Stimulated activated naive CD8-positive, alpha-beta T cell treated with anti-CD3 and anti-CD28 coated beads, Interleukin-15, amount 100 ng/mL, for 72 hours (primary cell): ENCODE results near the gene EPB41.
A peak's percentile ranks its signal among the peaks of the same experiment; 100 is the strongest.
"Not testable (repeated sequence)": the region's sequence is repeated elsewhere in the genome, so short reads cannot be mapped to it uniquely, and the experiment has no call there.

Experiments
- ATAC-seq: fragments of 150-1000 bp; cut with Tn5 transposase; 2 replicates; pipeline ENCODE4 v1.10.0; 2021; ENCODE audit warnings: mild to moderate bottlenecking, moderate library complexity
- DNase-seq, 2 donors: peaks; one replicate each; pipeline ENCODE4 v3.0.0; 2021 to 2022
- H3K27ac Mint-ChIP-seq, 2 donors: one replicate each; pipeline ENCODE4 v1.8.0; 2022; ENCODE audit warnings: mild to moderate bottlenecking in 2 of 2, mixed read lengths in 2 of 2, moderate library complexity in 2 of 2
- H3K27me3 Mint-ChIP-seq: one replicate; pipeline ENCODE4 v1.8.0; 2022; ENCODE audit warnings: mixed read lengths
- H3K4me1 Mint-ChIP-seq: one replicate; pipeline ENCODE4 v1.8.0; 2022; ENCODE audit warnings: mild to moderate bottlenecking, mixed read lengths
- H3K4me3 Mint-ChIP-seq, 2 donors: one replicate each; pipeline ENCODE4 v1.8.0; 2022; ENCODE audit warnings: mild to moderate bottlenecking in 2 of 2, mixed read lengths in 2 of 2, moderate library complexity in 1 of 2
- H3K9me3 Mint-ChIP-seq, 2 donors: one replicate each; pipeline ENCODE4 v1.8.0; 2022; ENCODE audit warnings: mixed read lengths in 2 of 2

Gene EPB41

DNA sequence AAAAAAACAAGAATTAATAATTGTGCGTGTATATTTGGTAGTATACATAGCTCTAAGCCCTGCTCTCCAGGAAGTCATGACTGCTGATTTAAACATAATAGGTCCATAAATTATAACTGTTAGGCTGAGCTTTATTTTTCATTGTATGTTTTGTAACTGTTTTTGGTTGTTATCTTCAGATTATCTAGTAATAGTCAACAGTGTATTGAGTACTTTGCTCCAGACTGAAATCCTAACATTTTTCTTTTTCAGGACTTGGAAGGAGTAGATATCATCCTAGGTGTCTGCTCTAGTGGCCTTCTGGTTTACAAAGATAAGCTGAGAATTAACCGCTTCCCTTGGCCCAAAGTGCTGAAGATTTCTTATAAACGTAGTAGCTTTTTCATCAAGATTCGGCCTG, 118.5 kb downstream of the EPB41 start:
- Mint-ChIP-seq H3K27ac (no peak overlapping the region), H3K27me3 (no peaks in the 10 kb centered on the region), H3K4me3 (no peak overlapping the region), H3K9me3 (no peaks in the 10 kb centered on the region), H3K4me1 (no peaks in the 10 kb centered on the region)
- ATAC-seq (no peak), DNase-seq (no peak)

DNA sequence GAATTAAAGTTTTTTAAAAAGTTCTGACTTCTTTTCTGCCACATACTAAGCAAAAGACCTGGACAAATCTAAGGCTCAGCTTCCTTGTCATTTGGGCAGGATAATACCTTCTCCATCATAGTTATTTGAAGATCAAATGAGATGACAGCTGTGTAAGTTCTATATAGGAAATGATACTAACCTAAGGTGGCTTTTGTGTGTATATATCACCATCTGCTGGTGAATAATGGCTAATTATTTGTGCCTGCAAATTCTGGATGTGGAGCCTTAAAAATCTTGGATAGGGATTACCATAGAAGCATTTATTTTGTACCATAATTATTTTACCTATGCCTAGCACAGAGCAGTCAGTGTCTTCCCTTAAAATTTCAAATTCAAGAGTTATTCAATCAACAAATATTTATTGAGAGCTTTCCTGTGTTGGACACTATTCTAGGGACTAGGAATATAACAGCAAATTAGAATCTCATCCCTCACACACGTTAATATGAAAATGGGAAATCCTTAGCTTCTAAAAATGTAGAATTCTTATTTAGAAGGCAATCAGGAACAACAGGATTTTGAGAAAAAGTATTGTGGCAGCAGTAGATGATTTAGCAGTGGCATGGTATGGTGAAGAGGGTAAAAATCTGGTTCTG, 119.6 kb downstream of the EPB41 start:
- ATAC-seq: peak; percentile 45
- H3K4me3 Mint-ChIP-seq: no peak overlapping the region
- no peaks in the 10 kb centered on the region for H3K4me1 Mint-ChIP-seq

DNA sequence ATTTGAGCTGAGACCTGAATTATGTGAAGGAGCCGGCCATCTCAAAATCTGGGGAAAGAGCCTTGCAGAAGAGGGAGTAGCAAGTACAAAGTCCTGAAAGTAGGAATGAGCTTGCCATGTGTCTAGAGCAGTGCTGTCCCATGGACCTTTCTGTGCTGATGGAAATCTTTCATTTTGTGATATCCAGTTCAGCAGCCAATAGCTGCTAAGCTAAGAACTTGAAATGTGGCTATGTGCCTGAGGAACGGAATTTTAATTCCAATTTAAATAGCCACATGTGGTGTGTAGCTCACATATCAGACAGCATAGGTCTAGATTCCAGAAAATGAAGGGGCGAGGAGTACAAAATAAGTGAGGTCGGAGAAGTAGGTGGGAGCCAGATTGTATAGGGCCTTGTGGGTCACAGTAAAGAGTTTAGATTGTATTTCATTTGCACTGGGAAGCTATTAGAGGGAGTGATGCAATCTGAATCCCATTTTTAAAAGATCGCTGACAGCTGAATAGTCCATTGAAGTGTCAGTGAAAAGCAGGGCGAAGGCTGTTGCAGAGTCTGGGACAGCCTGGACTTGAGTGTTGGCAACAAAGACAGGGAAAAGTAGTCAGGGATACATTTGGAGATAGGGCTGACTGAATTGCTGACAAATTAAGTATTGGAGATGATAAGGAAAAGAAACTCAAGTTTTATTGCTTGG, 129.1 kb downstream of the EPB41 start:
- Mint-ChIP-seq H3K27me3 (no peaks in the 10 kb centered on the region), H3K27ac (no peak overlapping the region), H3K4me1 (peaks cover 25% of the 10 kb centered on the region), H3K9me3 (no peaks in the 10 kb centered on the region), H3K4me3 (no peak overlapping the region)
- ATAC-seq: no peak
- no peak for DNase-seq

More for the DNA sequence above, 119.6 kb downstream of the EPB41 start:
- H3K27ac Mint-ChIP-seq: peak overlapping the region in 1 of 2 donors; percentile 82
- DNase-seq: no peak
- no peaks in the 10 kb centered on the region for H3K27me3 Mint-ChIP-seq
- no peaks in the 10 kb centered on the region for H3K9me3 Mint-ChIP-seq

- no peaks in the 10 kb centered on the region for H3K27me3 Mint-ChIP-seq
- ATAC-seq (no peak), DNase-seq (no peak)
- H3K27ac Mint-ChIP-seq: no peak overlapping the region
- H3K4me3 Mint-ChIP-seq: no peak overlapping the region
- H3K4me1 Mint-ChIP-seq: peaks cover 25% of the 10 kb centered on the region
- H3K9me3 Mint-ChIP-seq: no peaks in the 10 kb centered on the region
Observed at GRCh38 chr1:29044010-29044409, 129.6 kb downstream of the EPB41 start.

- not testable (repeated sequence) for ATAC-seq, H3K27me3 Mint-ChIP-seq, H3K9me3 Mint-ChIP-seq, H3K27ac Mint-ChIP-seq, DNase-seq, H3K4me3 Mint-ChIP-seq
- peaks cover 25% of the 10 kb centered on the region for H3K4me1 Mint-ChIP-seq
Observed at GRCh38 chr1:29045663-29046062, 131.3 kb downstream of the EPB41 start.

- no peak overlapping the region for H3K4me3 Mint-ChIP-seq
- no peak for ATAC-seq
- H3K4me1 Mint-ChIP-seq: peaks cover 16% of the 10 kb centered on the region
- no peak for DNase-seq
- H3K27ac Mint-ChIP-seq: peak overlapping the region in 1 of 2 donors; percentile 67
- no peaks in the 10 kb centered on the region for H3K9me3 Mint-ChIP-seq
- no peaks in the 10 kb centered on the region for H3K27me3 Mint-ChIP-seq
Observed at GRCh38 chr1:29047142-29047541, 132.8 kb downstream of the EPB41 start.

GRCh38 chr1:29050166-29050565, 135.8 kb downstream of the EPB41 start:
- no peak for ATAC-seq
- H3K4me1 Mint-ChIP-seq: peaks cover 8% of the 10 kb centered on the region
- no peaks in the 10 kb centered on the region for H3K27me3 Mint-ChIP-seq
- no peak overlapping the region for H3K27ac Mint-ChIP-seq
- no peak for DNase-seq
- no peaks in the 10 kb centered on the region for H3K9me3 Mint-ChIP-seq
- H3K4me3 Mint-ChIP-seq: no peak overlapping the region

GRCh38 chr1:29052100-29052499, 137.7 kb downstream of the EPB41 start:
- ATAC-seq (no peak), DNase-seq (no peak)
- H3K27me3 Mint-ChIP-seq: no peaks in the 10 kb centered on the region
- no peak overlapping the region for H3K27ac Mint-ChIP-seq
- no peaks in the 10 kb centered on the region for H3K9me3 Mint-ChIP-seq
- H3K4me3 Mint-ChIP-seq: no peak overlapping the region
- H3K4me1 Mint-ChIP-seq: peaks cover 3% of the 10 kb centered on the region

DNA sequence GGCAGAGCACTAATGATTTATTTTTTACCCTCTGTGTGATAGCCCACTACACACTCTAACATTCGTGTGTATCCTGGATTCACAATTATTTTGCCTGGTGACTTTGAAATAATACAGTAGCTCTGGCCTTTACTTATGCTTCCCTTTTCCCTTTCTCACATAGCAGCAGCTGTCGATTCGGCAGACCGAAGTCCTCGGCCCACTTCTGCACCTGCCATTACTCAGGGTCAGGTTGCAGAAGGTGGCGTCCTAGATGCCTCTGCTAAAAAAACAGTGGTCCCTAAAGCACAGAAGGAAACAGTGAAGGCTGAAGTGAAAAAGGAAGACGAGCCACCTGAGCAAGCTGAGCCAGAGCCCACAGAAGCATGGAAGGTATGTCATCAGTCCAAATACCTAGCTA, 138.6 kb downstream of the EPB41 start:
- Mint-ChIP-seq H3K4me3 (no peak overlapping the region), H3K27me3 (no peaks in the 10 kb centered on the region), H3K4me1 (no peaks in the 10 kb centered on the region), H3K9me3 (no peaks in the 10 kb centered on the region), H3K27ac (peak overlapping the region in 1 of 2 donors; percentile 39)
- no peak for ATAC-seq
- no peak for DNase-seq

- DNase-seq (no peak), ATAC-seq (no peak)
- peak overlapping the region in 1 of 2 donors; percentile 33 for H3K27ac Mint-ChIP-seq
- peaks cover 1% of the 10 kb centered on the region for H3K4me1 Mint-ChIP-seq
- H3K4me3 Mint-ChIP-seq: no peak overlapping the region
- H3K27me3 Mint-ChIP-seq: no peaks in the 10 kb centered on the region
- no peaks in the 10 kb centered on the region for H3K9me3 Mint-ChIP-seq
Observed at GRCh38 chr1:29055160-29055559, 140.8 kb downstream of the EPB41 start.

GRCh38 chr1:29056256-29056655, 141.9 kb downstream of the EPB41 start:
- ATAC-seq (no peak), DNase-seq (no peak)
- Mint-ChIP-seq H3K9me3 (no peaks in the 10 kb centered on the region), H3K27me3 (no peaks in the 10 kb centered on the region), H3K4me3 (no peak overlapping the region), H3K4me1 (peaks cover 10% of the 10 kb centered on the region), H3K27ac (no peak overlapping the region)

DNA sequence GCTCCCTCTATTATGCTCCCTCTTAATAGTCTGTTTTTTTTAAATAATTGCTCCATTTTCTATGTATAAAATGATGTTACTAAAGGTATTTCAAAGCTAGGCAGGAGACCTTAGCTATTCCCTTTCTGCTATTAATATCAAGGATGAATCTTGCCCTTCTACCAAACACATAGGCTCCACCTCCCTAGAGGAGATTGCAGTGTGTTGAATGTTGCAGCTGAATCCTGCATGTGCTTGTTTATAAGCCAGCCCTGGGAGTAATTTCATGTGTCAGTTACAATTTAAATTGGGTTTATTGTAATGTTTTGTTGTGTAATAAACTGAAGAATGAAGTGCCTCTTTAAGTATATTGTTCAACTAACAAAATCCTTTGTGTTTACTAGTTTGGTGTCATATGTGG, 143.3 kb downstream of the EPB41 start:
- Mint-ChIP-seq H3K4me3 (no peak overlapping the region), H3K4me1 (peaks cover 24% of the 10 kb centered on the region), H3K27ac (no peak overlapping the region), H3K27me3 (no peaks in the 10 kb centered on the region), H3K9me3 (no peaks in the 10 kb centered on the region)
- no peak for DNase-seq
- no peak for ATAC-seq

DNA sequence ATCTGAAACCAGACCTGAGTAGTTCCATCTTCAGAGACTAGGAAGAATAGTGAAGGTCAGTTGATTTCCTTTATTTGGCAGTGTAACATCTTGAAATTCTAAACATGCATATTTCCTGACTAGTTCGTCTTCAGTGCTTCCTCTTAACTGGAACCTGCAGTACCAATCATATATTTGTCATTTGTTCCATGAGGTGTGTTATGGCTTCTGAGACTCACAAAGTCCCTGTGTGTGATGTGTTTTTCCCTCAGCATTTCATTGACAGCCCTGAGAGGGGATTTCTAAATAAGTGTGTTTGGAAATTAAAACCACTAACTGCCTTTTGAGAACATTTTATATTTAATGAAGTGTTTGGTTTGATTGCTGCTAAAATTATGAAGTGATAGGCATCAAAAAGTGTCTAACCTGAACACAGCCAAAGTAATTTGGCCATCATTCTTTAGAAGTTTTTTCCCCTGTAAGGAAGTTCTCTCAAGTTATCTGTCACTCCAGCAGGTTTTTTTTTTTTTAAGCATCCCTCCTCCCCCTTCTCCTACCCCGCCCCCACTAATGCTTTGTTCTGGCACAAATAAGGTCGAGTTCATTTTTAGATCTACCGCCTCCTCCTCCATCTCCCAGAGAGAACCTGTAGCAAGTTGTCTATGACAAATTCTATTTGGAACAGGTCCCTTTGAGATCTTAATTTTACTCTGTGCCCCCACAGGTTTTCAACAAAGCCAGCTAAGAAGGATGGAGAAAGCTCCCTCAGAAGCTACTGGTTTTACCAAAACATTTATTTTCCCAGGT, 148.0 kb downstream of the EPB41 start:
- H3K27me3 Mint-ChIP-seq: no peaks in the 10 kb centered on the region
- peak overlapping the region; percentile 41 to 73 for H3K4me3 Mint-ChIP-seq
- H3K4me1 Mint-ChIP-seq: peaks cover 43% of the 10 kb centered on the region

DNA sequence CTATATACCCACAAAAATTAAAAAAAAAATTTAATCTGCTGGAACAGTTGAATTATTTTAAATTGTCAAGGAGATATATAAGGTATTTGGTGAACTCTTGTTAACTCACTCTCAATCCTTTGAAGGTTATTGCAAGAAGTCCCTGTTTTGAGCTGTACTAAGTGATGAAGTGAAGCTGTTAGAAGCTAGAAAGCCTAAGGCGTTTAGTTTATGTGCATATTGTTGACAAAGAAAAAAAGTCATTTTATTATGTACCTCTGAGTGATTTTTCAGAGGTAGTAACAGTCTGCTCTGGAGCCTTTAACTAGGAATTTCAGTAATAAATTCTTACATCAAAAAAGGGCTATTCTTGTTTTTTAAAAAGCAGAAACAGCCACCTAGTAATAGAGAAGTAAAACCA, 149.7 kb downstream of the EPB41 start:
- Mint-ChIP-seq H3K27me3 (no peaks in the 10 kb centered on the region), H3K9me3 (no peaks in the 10 kb centered on the region), H3K4me1 (peaks cover 43% of the 10 kb centered on the region), H3K4me3 (no peak overlapping the region), H3K27ac (no peak overlapping the region)
- ATAC-seq (no peak), DNase-seq (no peak)

More for the DNA sequence above, 148.0 kb downstream of the EPB41 start:
- peak; percentile 13 to 20 for DNase-seq
- peak; percentile 97 for ATAC-seq
- H3K9me3 Mint-ChIP-seq: no peaks in the 10 kb centered on the region
- H3K27ac Mint-ChIP-seq: peak overlapping the region; percentile 89 to 95

DNA sequence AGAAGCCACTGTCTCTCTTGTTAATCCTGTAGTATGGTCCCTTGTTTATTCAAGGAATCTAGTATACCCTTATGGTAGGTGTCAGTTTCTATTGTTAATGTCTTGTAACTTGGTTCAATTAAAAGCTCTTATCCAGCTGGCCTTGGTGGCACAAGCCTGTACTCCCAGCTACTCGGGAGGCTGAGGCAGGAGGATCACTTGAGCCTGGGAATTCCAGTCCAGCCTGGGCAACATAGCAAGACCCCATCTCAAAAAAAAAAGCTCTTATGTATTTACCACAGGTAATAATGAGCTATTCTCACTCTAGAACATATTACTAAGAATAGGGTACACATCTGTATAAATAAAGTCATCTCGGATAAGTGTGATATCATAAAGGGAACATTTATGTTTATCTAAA, 162.8 kb downstream of the EPB41 start:
- ATAC-seq: no peak
- H3K27ac Mint-ChIP-seq: no peak overlapping the region
- H3K4me1 Mint-ChIP-seq: peaks cover 7% of the 10 kb centered on the region
- H3K27me3 Mint-ChIP-seq: no peaks in the 10 kb centered on the region
- H3K4me3 Mint-ChIP-seq: no peak overlapping the region
- no peak for DNase-seq
- no peaks in the 10 kb centered on the region for H3K9me3 Mint-ChIP-seq
